HCT116 (cell line): ENCODE results near the gene WDFY2. TPM values are rescaled to one million over a fixed set of nuclear protein-coding genes. Genes with fewer than 3 reads are reported as not detected.

Source experiments
- ATAC-seq: fragments of 200-7000 bp; cut with Tn5 transposase; 2 replicates; pipeline ENCODE4 v1.9.1; 2020; ENCODE audit warnings: mild to moderate bottlenecking, moderate library complexity
- BruUV-seq: library from RNA; stranded (reverse); fragments of 400-500 nt; replicated peaks from 2 replicates; lab custom pipeline; 2021; lab: Mats Ljungman, UMichigan
- CTCF ChIA-PET: fragments of 300-600 bp; sonication (Branson Sonifier 250); formaldehyde crosslinking; loops from one replicate; lab custom pipeline; 2021; ENCODE audit warnings: antibody characterized with exemption; lab: Charles Lee
- POLR2A ChIA-PET: fragments of 300-600, 350-600 bp; sonication (Branson Sonifier 250); formaldehyde crosslinking; loops from one replicate; lab custom pipeline; 2021; ENCODE audit warnings: antibody characterized with exemption; lab: Charles Lee
- RAD21 ChIA-PET, 2 experiments: fragments of 300-600 bp; sonication (Branson Sonifier 250); formaldehyde crosslinking; loops; one replicate each; lab custom pipeline; 2023; ENCODE audit warnings: low total read pairs in 2 of 2; ENCODE audit not compliant: uncharacterized antibody in 2 of 2, unreplicated experiment in 2 of 2, low non-redundant PET in 1 of 2; lab: Charles Lee
- DNase-seq: peaks from one replicate; pipeline ENCODE4 v3.0.0-alpha.2; 2010; ENCODE audit warnings: low read depth, low spot score
- H2AFZ ChIP-seq: fragments of 200-600 bp; shearing (Covaris generic), sonication (generic); 2 replicates; pipeline ENCODE4 v1.6.1; 2017; ENCODE audit warnings: low read depth, mixed run types, mixed read lengths, antibody characterized with exemption, low read length; ENCODE audit not compliant: poor library complexity, severe bottlenecking
- H3K27ac ChIP-seq: 2 replicates; pipeline ENCODE4 v1.5.1; 2012; ENCODE audit warnings: low read depth, low read length
- H3K27me3 ChIP-seq: fragments of 200-600 bp; sonication (generic); 2 replicates; pipeline ENCODE4 v1.6.1; 2016; ENCODE audit warnings: mixed run types, low read length, mixed read lengths; ENCODE audit not compliant: insufficient read depth
- H3K36me3 ChIP-seq, 2 experiments: fragments of 200-500 bp in 1 of 2; fragments of 200-600 bp in 1 of 2; sonication (Bioruptor generic) in 1 of 2; sonication (generic) in 1 of 2; 2 replicates each; pipeline versions ENCODE4 v1.5.1 to v1.6.1; 2014 to 2016; ENCODE audit warnings: low read length in 2 of 2, inconsistent platforms in 1 of 2, mixed read lengths in 1 of 2, mixed run types in 1 of 2; ENCODE audit not compliant: insufficient read depth in 2 of 2, control insufficient read depth in 1 of 2
- H3K4me1 ChIP-seq, 2 experiments: fragments of 200-600 bp in 1 of 2; sonication (generic) in 1 of 2; 2 replicates each; pipeline versions ENCODE4 v1.5.1 to v1.6.1; 2012 to 2017; ENCODE audit warnings: low read length in 2 of 2, inconsistent platforms in 1 of 2, mild to moderate bottlenecking in 1 of 2, mixed read lengths in 1 of 2, mixed run types in 1 of 2, moderate library complexity in 1 of 2; ENCODE audit not compliant: insufficient read depth in 2 of 2, control insufficient read depth in 1 of 2
- H3K4me2 ChIP-seq: fragments of 200-600 bp; sonication (generic); 2 replicates; pipeline ENCODE4 v1.6.1; 2017; ENCODE audit warnings: mixed run types, low read length, mixed read lengths
- H3K4me3 ChIP-seq, 2 experiments: fragments of 200-600 bp in 1 of 2; sonication (generic) in 1 of 2; replicated peaks in 1 of 2; 2 replicates each; pipeline ENCODE4 v1.5.1; 2011 to 2016; ENCODE audit warnings: low read length in 2 of 2, control low read depth in 1 of 2, low read depth in 1 of 2, mild to moderate bottlenecking in 1 of 2, mixed read lengths in 1 of 2, mixed run types in 1 of 2
- H3K79me2 ChIP-seq: fragments of 200-600 bp; sonication (generic); 2 replicates; pipeline ENCODE4 v1.6.1; 2017; ENCODE audit warnings: mild to moderate bottlenecking, mixed run types, low read length, moderate library complexity, mixed read lengths; ENCODE audit not compliant: insufficient read depth
- H3K9ac ChIP-seq: fragments of 200-600 bp; sonication (generic); 2 replicates; pipeline ENCODE4 v1.6.1; 2016; ENCODE audit warnings: low read length, mixed read lengths
- H3K9me2 ChIP-seq: fragments of 200-600 bp; sonication (generic), shearing (Covaris generic); 2 replicates; pipeline ENCODE4 v1.6.1; 2017; ENCODE audit warnings: mixed run types, mild to moderate bottlenecking, moderate library complexity; ENCODE audit not compliant: insufficient read depth
- H3K9me3 ChIP-seq, 2 experiments: fragments of 200-500 bp in 1 of 2; fragments of 200-600 bp in 1 of 2; sonication (Bioruptor generic) in 1 of 2; sonication (generic) in 1 of 2; 2 replicates each; pipeline ENCODE4 v1.6.1; 2014 to 2017; ENCODE audit warnings: low read length in 2 of 2, mixed read lengths in 2 of 2, inconsistent platforms in 1 of 2, low read depth in 1 of 2, mild to moderate bottlenecking in 1 of 2, mixed run types in 1 of 2, moderate library complexity in 1 of 2; ENCODE audit not compliant: control insufficient read depth in 1 of 2, insufficient read depth in 1 of 2
- H4K20me1 ChIP-seq: fragments of 200-600 bp; sonication (generic), shearing (Covaris generic); 2 replicates; pipeline ENCODE4 v1.6.1; 2017; ENCODE audit warnings: mixed run types, mild to moderate bottlenecking, moderate library complexity; ENCODE audit not compliant: insufficient read depth
- ATF3 ChIP-seq: IDR thresholded peaks from 2 replicates; pipeline ENCODE4 v1.6.1; 2012
- CBX3 ChIP-seq: IDR thresholded peaks from 2 replicates; pipeline ENCODE4 v1.6.1; 2012; ENCODE audit warnings: low read depth
- EGR1 ChIP-seq: IDR thresholded peaks from 2 replicates; pipeline ENCODE4 v1.6.1; 2012; ENCODE audit warnings: low read depth
- ELF1 ChIP-seq: IDR thresholded peaks from 2 replicates; pipeline ENCODE4 v1.6.1; 2012; ENCODE audit warnings: low read depth, borderline replicate concordance
- MAX ChIP-seq: IDR thresholded peaks from 2 replicates; pipeline ENCODE4 v1.6.1; 2012
- REST ChIP-seq: IDR thresholded peaks from 2 replicates; pipeline ENCODE4 v1.6.1; 2012; ENCODE audit warnings: low read depth
- SIN3A ChIP-seq: IDR thresholded peaks from 2 replicates; pipeline ENCODE4 v1.6.1; 2012; ENCODE audit warnings: low read depth
- SRF ChIP-seq: IDR thresholded peaks from 2 replicates; pipeline ENCODE4 v1.6.1; 2012; ENCODE audit warnings: low read depth
- ZBTB33 ChIP-seq: IDR thresholded peaks from 2 replicates; pipeline ENCODE4 v1.6.1; 2011; ENCODE audit warnings: mild to moderate bottlenecking, low read length, moderate library complexity; ENCODE audit not compliant: insufficient replicate concordance; ENCODE audit errors: extremely low read depth
- ZNF274 ChIP-seq: fragments of 200-500 bp; sonication (Bioruptor generic); IDR thresholded peaks from 2 replicates; pipeline ENCODE4 v1.6.1; 2014; ENCODE audit warnings: mild to moderate bottlenecking, low read depth, low read length, inconsistent platforms
- intact Hi-C: fragments of 100-400 bp; cut with micrococcal nuclease; formaldehyde crosslinking; loops from 2 replicates; pipeline ENCODE4 v1.10.0; 2022
- total RNA-seq: library from RNA; stranded (reverse); gene quantifications from one replicate; pipeline ENCODE4 v1.2.1, GENCODE V29; 2021; ENCODE audit not compliant: unreplicated experiment

WDFY2 gene
- total RNA-seq, 1 experiment from 2014 or later: 6.1 TPM

- intact Hi-C loops: no loop called here
- no peak overlapping the region for H2AFZ ChIP-seq
- TF ChIP-seq REST (no peak), ZNF274 (no peak), SRF (no peak), ZBTB33 (no peak), SIN3A (no peak), CBX3 (no peak), ATF3 (no peak), MAX (no peak), ELF1 (no peak), EGR1 (no peak)
- H3K9ac ChIP-seq: no peak overlapping the region
- no peaks in the 10 kb centered on the region for H3K9me3 ChIP-seq
- no peak overlapping the region for H3K27ac ChIP-seq
- H4K20me1 ChIP-seq: no peaks in the 10 kb centered on the region
- H3K4me3 ChIP-seq: no peak overlapping the region
- no peaks in the 10 kb centered on the region for H3K9me2 ChIP-seq
- CTCF ChIA-PET: no interaction called here
- ATAC-seq: no peak
- no peak overlapping the region for H3K4me2 ChIP-seq
- no peak for DNase-seq
- POLR2A ChIA-PET: no interaction called here
- RAD21 ChIA-PET: no interaction called here
- no peaks in the 10 kb centered on the region for H3K36me3 ChIP-seq
- H3K79me2 ChIP-seq: no peaks in the 10 kb centered on the region
- no TSS peak for BruUV-seq
- H3K4me1 ChIP-seq: peaks cover 5% of the 10 kb centered on the region in 2 experiments; a peak in 2 of 4 replicates
- no peaks in the 10 kb centered on the region for H3K27me3 ChIP-seq
These were observed 184.2 kb downstream of the WDFY2 start for GRCh38 chr13:51768378-51768921.
